ENCODE results near the gene RPIA.
A peak's percentile ranks its signal among the peaks of the same experiment; 100 is the strongest.

DNA sequence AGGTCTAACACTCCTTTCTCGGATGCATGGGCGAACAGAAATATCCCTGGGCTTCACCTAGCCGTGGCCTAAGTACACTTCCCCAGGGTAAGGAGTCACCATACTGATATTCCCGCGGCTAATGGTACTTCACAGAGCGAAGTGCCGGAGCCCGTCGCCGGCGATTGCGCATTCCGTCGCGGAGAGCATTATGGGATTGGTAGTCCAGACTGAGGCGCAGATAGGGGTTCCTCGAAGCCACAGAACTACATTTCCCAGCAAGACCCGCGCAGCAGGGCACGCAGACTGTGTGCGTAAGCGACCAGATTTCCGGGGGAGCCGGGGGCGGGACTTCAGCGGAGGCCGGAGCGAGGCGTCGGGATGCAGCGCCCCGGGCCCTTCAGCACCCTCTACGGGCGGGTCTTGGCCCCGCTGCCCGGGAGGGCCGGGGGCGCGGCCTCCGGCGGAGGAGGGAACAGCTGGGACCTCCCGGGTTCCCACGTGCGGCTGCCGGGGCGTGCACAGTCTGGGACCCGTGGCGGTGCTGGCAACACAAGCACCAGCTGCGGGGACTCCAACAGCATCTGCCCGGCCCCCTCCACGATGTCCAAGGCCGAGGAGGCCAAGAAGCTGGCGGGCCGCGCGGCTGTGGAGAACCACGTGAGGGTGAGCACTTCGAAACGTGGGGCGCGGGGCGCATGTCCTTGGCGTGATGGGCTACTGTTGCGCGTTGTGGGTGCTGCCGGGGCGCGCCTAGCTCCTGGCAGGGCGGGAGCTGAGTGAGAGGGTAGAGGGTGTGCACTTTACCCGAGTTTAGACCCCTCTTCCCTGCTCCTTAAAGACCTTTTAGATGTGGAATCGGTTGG, at the start of gene RPIA:
- TF ChIP-seq, protein P1, sequence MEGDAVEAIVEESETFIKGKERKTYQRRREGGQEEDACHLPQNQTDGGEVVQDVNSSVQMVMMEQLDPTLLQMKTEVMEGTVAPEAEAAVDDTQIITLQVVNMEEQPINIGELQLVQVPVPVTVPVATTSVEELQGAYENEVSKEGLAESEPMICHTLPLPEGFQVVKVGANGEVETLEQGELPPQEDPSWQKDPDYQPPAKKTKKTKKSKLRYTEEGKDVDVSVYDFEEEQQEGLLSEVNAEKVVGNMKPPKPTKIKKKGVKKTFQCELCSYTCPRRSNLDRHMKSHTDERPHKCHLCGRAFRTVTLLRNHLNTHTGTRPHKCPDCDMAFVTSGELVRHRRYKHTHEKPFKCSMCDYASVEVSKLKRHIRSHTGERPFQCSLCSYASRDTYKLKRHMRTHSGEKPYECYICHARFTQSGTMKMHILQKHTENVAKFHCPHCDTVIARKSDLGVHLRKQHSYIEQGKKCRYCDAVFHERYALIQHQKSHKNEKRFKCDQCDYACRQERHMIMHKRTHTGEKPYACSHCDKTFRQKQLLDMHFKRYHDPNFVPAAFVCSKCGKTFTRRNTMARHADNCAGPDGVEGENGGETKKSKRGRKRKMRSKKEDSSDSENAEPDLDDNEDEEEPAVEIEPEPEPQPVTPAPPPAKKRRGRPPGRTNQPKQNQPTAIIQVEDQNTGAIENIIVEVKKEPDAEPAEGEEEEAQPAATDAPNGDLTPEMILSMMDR (IDR thresholded peaks at IDR 0.05; ENCODE audit: low read length): peak; percentile 56
- no peak for TF ChIP-seq EZH2 (IDR thresholded peaks at IDR 0.05; ENCODE audit: borderline replicate concordance, low read length)

Measured in OCI-LY1 (cell line).